OCI-LY7 (cell line): ENCODE data around the gene CRIM1. TPM values are rescaled to one million over a fixed set of nuclear protein-coding genes. Genes with fewer than 3 reads are reported as not detected.

Experiments used
- BruUV-seq: library from RNA; stranded (reverse); fragments of 400-500 nt; replicated peaks from 2 replicates; lab custom pipeline; 2021; lab: Mats Ljungman, UMichigan
- CTCF ChIA-PET: fragments of 300-600 bp; sonication (Branson Sonifier 250); formaldehyde crosslinking; loops from one replicate; lab custom pipeline; 2022; ENCODE audit warnings: antibody characterized with exemption; ENCODE audit not compliant: unreplicated experiment; lab: Charles Lee
- POLR2A ChIA-PET: fragments of 300-600 bp; sonication (Branson Sonifier 250); formaldehyde crosslinking; loops from one replicate; lab custom pipeline; 2022; ENCODE audit warnings: antibody characterized with exemption; lab: Charles Lee
- DNase-seq: peaks from one replicate; pipeline ENCODE4 v3.0.0-alpha.2; 2015; ENCODE audit warnings: low spot score
- H2AFZ ChIP-seq: fragments of 200-600 bp; sonication (generic), shearing (Covaris generic); 2 replicates; pipeline ENCODE4 v1.6.1; 2014; ENCODE audit warnings: mild to moderate bottlenecking, antibody characterized with exemption, low read length, moderate library complexity
- H3K27ac ChIP-seq: fragments of 200-600 bp; sonication (generic); 2 replicates; pipeline ENCODE4 v1.5.1; 2014; ENCODE audit warnings: mixed run types, low read depth, mild to moderate bottlenecking, moderate library complexity, low read length, inconsistent platforms; ENCODE audit not compliant: poor library complexity, severe bottlenecking
- H3K36me3 ChIP-seq: fragments of 200-600 bp; sonication (generic); 2 replicates; pipeline ENCODE4 v1.6.1; 2014; ENCODE audit warnings: mild to moderate bottlenecking, antibody characterized with exemption, low read length, moderate library complexity, mixed read lengths; ENCODE audit not compliant: insufficient read depth
- H3K4me1 ChIP-seq: fragments of 200-600 bp; sonication (generic); 2 replicates; pipeline ENCODE4 v1.5.1; 2014; ENCODE audit warnings: mild to moderate bottlenecking, low read length; ENCODE audit not compliant: insufficient read depth, poor library complexity, severe bottlenecking
- H3K4me2 ChIP-seq: fragments of 200-600 bp; sonication (generic); 2 replicates; pipeline ENCODE4 v1.6.1; 2014; ENCODE audit warnings: mild to moderate bottlenecking, low read length
- H3K4me3 ChIP-seq: fragments of 200-600 bp; sonication (generic); 2 replicates; pipeline ENCODE4 v1.5.1; 2014; ENCODE audit warnings: mild to moderate bottlenecking, low read depth, low read length; ENCODE audit not compliant: poor library complexity, severe bottlenecking
- H3K79me2 ChIP-seq: fragments of 200-600 bp; sonication (generic); 2 replicates; pipeline ENCODE4 v1.6.1; 2016; ENCODE audit warnings: low read depth, mild to moderate bottlenecking, low read length, moderate library complexity, mixed read lengths; ENCODE audit not compliant: insufficient read depth
- H3K9me2 ChIP-seq: fragments of 200-600 bp; sonication (generic); 2 replicates; pipeline ENCODE4 v1.6.1; 2016; ENCODE audit warnings: mild to moderate bottlenecking, low read length, mixed read lengths; ENCODE audit not compliant: insufficient read depth
- H3K9me3 ChIP-seq: fragments of 200-600 bp; sonication (generic); 2 replicates; pipeline ENCODE4 v1.6.1; 2014; ENCODE audit warnings: mild to moderate bottlenecking, mixed run types, low read length, mixed read lengths
- H4K20me1 ChIP-seq: fragments of 200-600 bp; sonication (generic); 2 replicates; pipeline ENCODE4 v1.6.1; 2014; ENCODE audit warnings: mild to moderate bottlenecking, antibody characterized with exemption, low read length, moderate library complexity, mixed read lengths; ENCODE audit not compliant: insufficient read depth
- CTCF ChIP-seq: fragments of 200-600 bp; sonication (generic); conservative IDR thresholded peaks from 2 replicates; pipeline ENCODE4 v1.5.1; 2014; ENCODE audit warnings: mild to moderate bottlenecking, antibody characterized with exemption, low read length, moderate library complexity, mixed read lengths
- EZH2phosphoT487 ChIP-seq: fragments of 200-600 bp; sonication (generic); IDR thresholded peaks from 2 replicates; pipeline ENCODE4 v1.6.1; 2018; ENCODE audit warnings: low read depth, borderline replicate concordance, mild to moderate bottlenecking, mixed run types, antibody characterized with exemption, low read length, moderate library complexity, mixed read lengths
- intact Hi-C: fragments of 100-400 bp; cut with micrococcal nuclease; formaldehyde crosslinking; loops from one replicate; pipeline ENCODE4 v1.10.0; 2022; ENCODE audit not compliant: unreplicated experiment
- total RNA-seq, 2 experiments: library from RNA; depleted of rRNA in 1 of 2; stranded (reverse); fragments of >200 nt in 1 of 2; shearing (Covaris generic) in 1 of 2; gene quantifications; 2 replicates each; pipeline ENCODE4 v1.2.3, GENCODE V29; 2014 to 2022

Gene CRIM1
- total RNA-seq, 2 experiments from 2014 or later = 37.0 to 47.4 TPM

GRCh38 chr2:36463365-36463764 is 107.8 kb downstream of the CRIM1 start:
- H3K79me2 ChIP-seq = no peaks in the 10 kb centered on the region
- no TSS peak for BruUV-seq
- H3K9me3 ChIP-seq = no peaks in the 10 kb centered on the region
- no peaks in the 10 kb centered on the region for H4K20me1 ChIP-seq
- peaks cover 22% of the 10 kb centered on the region for H3K36me3 ChIP-seq
- no peak overlapping the region for H3K27ac ChIP-seq
- ChIA-PET POLR2A (interaction anchor here (0.7 kb wide), 1 partner anchor 69 kb away, joined by 3 read pairs; no protein-coding TSS in a partner anchor), CTCF (no interaction called here)
- H3K4me3 ChIP-seq = no peak overlapping the region
- no peak overlapping the region for H3K4me2 ChIP-seq
- H3K9me2 ChIP-seq = no peaks in the 10 kb centered on the region
- peaks cover 23% of the 10 kb centered on the region for H3K4me1 ChIP-seq
- DNase-seq = no peak
- no peak for TF ChIP-seq EZH2phosphoT487
- TF ChIP-seq CTCF = no peak
- no peak overlapping the region for H2AFZ ChIP-seq
- intact Hi-C loops = loop anchor here (5.0 kb wide), 1 partner anchor 106 kb away; the partner anchor contains the start of gene CRIM1

- intact Hi-C loops = loop anchor here (5.0 kb wide), 1 partner anchor 107 kb away; the partner anchor contains the start of gene CRIM1
- BruUV-seq = no TSS peak
- H3K79me2 ChIP-seq = no peaks in the 10 kb centered on the region
- TF ChIP-seq EZH2phosphoT487 = no peak
- no peak for TF ChIP-seq CTCF
- H4K20me1 ChIP-seq = no peaks in the 10 kb centered on the region
- H3K4me2 ChIP-seq = no peak overlapping the region
- DNase-seq = no peak
- peaks cover 23% of the 10 kb centered on the region for H3K4me1 ChIP-seq
- CTCF ChIA-PET = no interaction called here
- H3K36me3 ChIP-seq = peaks cover 22% of the 10 kb centered on the region
- H3K27ac ChIP-seq = no peak overlapping the region
- H3K9me3 ChIP-seq = no peaks in the 10 kb centered on the region
- POLR2A ChIA-PET = interaction anchor here (0.7 kb wide), 1 partner anchor 69 kb away, joined by 3 read pairs; no protein-coding TSS in a partner anchor
- no peak overlapping the region for H3K4me3 ChIP-seq
- no peak overlapping the region for H2AFZ ChIP-seq
- no peaks in the 10 kb centered on the region for H3K9me2 ChIP-seq
Observed at GRCh38 chr2:36464006-36464721, 108.6 kb downstream of the CRIM1 start.

GRCh38 chr2:36466135-36466534 is 110.6 kb downstream of the CRIM1 start:
- Histone ChIP-seq H2AFZ (no peak overlapping the region), H3K4me3 (no peak overlapping the region), H3K27ac (no peak overlapping the region), H4K20me1 (no peaks in the 10 kb centered on the region), H3K36me3 (peaks cover 22% of the 10 kb centered on the region), H3K4me1 (peaks cover 16% of the 10 kb centered on the region), H3K4me2 (no peak overlapping the region), H3K9me2 (no peaks in the 10 kb centered on the region), H3K79me2 (no peaks in the 10 kb centered on the region), H3K9me3 (no peaks in the 10 kb centered on the region)
- ChIA-PET POLR2A (no interaction called here), CTCF (no interaction called here)
- no peak for TF ChIP-seq EZH2phosphoT487
- intact Hi-C loops = no loop called here
- no TSS peak for BruUV-seq
- peak; percentile 3 for DNase-seq
